NCI-H69 (cell line): ENCODE data around the gene LRRC8C.
"Not testable (repeated sequence)": the region's sequence is repeated elsewhere in the genome, so short reads cannot be mapped to it uniquely, and the experiment has no call there.

Experiments used
- DNase-seq: peaks from one replicate; lab custom pipeline; 2025; lab: John Stamatoyannopoulos, UW

LRRC8C gene

GRCh38 chr1:89704014-89704413, 71.1 kb downstream of the LRRC8C start:
- DNase-seq, result no peak

- not testable (repeated sequence) for DNase-seq
These were observed 72.0 kb downstream of the LRRC8C start for GRCh38 chr1:89704885-89705284.

- DNase-seq, result no peak
These were observed 73.2 kb downstream of the LRRC8C start for GRCh38 chr1:89705901-89706699.

GRCh38 chr1:89706700-89707012, 73.7 kb downstream of the LRRC8C start:
- no peak for DNase-seq

- DNase-seq, result peak; percentile 1
These were observed 75.9 kb downstream of the LRRC8C start for GRCh38 chr1:89708751-89709375.

- DNase-seq, result no peak
These were observed 77.7 kb downstream of the LRRC8C start for GRCh38 chr1:89710498-89711139.

- no peak for DNase-seq
These were observed 78.3 kb downstream of the LRRC8C start for GRCh38 chr1:89711140-89711778.

GRCh38 chr1:89712420-89712819, 79.5 kb downstream of the LRRC8C start:
- DNase-seq, result no peak

- DNase-seq, result no peak
These were observed 82.8 kb downstream of the LRRC8C start for GRCh38 chr1:89715677-89716076.

- DNase-seq, result peak; percentile 94
These were observed 86.8 kb downstream of the LRRC8C start for GRCh38 chr1:89719502-89720306.

GRCh38 chr1:89720839-89721238, 87.9 kb downstream of the LRRC8C start:
- DNase-seq, result no peak

- DNase-seq, result no peak
These were observed 88.4 kb downstream of the LRRC8C start for GRCh38 chr1:89721351-89721750.

GRCh38 chr1:89723144-89723543, 90.2 kb downstream of the LRRC8C start:
- no peak for DNase-seq

- DNase-seq, result no peak
These were observed 90.9 kb downstream of the LRRC8C start for GRCh38 chr1:89723863-89724262.

GRCh38 chr1:89724369-89725010, 91.6 kb downstream of the LRRC8C start:
- DNase-seq, result no peak

- DNase-seq, result no peak
These were observed 92.1 kb downstream of the LRRC8C start for GRCh38 chr1:89725011-89725370.

- DNase-seq, result no peak
These were observed 92.7 kb downstream of the LRRC8C start for GRCh38 chr1:89725631-89726030.

GRCh38 chr1:89727517-89728312, 94.8 kb downstream of the LRRC8C start:
- no peak for DNase-seq

GRCh38 chr1:89728381-89728780, 95.5 kb downstream of the LRRC8C start:
- no peak for DNase-seq

GRCh38 chr1:89732206-89732605, 99.3 kb downstream of the LRRC8C start:
- no peak for DNase-seq
